GM19023 (cell line): ENCODE results near the gene DACH1.

ENCODE experiments used
- ATAC-seq: cut with Tn5 transposase; IDR thresholded peaks from one replicate; pipeline ENCODE4 v1.9.1; 2021; ENCODE audit warnings: mild to moderate bottlenecking, moderate library complexity; ENCODE audit not compliant: unreplicated experiment

The DACH1 gene

DNA sequence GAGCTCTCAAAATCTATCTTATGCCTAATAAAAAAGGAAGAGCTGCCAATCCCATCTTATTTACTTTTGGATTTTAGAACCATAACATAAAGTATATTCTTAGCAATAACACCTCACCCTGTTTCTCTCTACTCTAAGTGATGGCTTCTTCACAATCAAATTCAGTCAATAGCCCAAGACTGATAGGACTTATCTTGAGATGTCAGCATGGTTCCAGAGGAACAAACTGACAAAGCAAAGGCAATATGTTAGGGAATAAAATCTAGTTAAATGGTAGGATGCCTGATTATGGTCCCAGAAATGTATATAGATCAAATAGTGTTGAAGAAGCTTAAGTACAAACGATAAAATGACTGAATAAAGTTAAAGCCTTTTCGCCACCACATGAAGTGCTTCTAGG lies 36.3 kb downstream of the DACH1 start:
- no peak for ATAC-seq

DNA sequence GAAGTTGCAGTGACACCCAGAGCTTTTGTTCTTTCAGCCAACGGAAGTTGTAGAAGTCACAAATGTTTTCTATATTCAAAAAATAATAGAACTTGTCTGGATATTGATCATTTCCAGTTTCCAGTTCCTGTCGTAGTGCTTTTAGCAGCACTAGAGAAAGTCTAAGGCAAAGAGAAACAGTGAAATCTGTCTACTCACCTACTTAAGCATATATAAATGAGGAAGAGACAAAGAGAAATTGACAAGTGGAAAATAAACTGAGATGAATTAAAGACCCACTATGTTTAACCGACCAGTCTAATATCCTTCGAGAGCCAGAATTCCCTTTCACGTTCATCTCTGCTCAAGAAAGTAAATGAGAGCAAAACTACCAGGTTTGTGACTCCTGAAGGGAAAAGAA lies 36.7 kb downstream of the DACH1 start:
- ATAC-seq, result no peak

DNA sequence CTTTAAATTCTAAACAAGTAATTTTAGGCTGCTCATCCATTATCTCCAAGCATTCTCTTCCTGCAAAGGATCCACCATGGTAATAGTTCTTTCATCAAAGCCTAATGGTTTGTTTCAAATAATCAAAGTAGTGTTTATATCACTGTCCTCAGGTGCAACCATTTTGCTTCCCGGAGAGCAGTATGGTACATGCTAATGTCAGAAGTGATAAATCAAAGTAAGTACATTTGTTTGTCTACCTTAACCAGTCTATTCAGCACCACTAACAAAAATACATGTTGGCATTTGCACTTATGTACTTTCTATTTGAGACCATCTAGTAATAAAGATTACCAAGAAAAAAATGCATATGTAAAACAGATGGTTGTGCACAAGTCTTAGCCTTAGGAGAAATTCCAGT lies 37.5 kb downstream of the DACH1 start:
- no peak for ATAC-seq

DNA sequence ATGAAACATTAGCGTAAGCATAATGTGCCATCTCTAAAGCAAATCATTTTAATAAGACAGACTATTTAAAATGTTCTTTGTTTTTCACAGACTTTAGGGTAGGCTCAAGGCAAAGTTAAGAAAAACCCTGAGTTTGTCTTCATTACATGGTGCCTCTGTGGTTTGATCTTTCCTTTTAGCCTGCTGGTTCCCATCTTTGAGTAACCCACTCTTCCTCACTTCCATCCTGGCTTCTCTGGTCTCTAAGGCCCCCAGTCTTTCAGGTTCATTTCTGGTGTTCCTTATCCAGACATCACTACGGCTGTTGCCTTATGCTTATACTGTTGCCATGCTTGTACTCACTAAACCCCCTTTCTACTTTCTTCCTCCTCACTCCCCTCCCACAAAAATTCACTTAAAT lies 38.4 kb downstream of the DACH1 start:
- no peak for ATAC-seq

DNA sequence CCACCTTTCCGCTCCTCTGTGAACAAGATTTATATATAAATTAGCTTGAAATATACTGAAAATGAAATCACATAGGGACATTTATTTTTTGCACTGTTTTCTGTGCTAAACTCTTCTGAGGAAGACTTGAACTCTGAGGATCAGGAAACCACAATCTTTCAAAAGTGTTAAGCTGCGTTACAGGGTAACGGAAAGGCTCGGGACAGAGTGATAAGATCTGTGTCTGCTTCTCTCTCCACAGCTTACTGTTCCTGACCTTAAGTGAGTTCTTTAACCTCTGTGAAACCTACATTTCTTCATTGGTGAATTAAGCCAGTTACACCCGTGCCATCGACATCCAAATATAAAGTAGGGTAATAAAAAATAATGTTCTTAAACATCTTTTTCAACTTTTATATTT lies 38.9 kb downstream of the DACH1 start:
- no peak for ATAC-seq

DNA sequence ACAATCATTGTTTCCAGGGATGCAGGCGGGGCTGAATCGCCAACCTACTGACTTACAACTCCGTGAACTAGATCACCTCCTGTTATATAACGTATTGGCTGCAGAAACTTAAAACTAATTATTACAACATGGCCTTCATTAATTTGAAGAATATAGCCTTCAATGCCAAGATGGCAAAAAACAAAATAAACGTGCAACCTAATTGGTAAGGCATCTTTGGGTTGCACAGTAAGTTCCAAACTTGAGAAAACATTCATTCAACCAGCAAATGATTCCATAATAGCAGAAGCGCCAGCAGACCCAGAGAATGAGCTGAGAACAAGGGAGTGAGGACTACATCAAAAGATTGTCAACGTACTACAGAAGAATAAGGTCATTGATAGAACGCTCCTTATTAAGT lies 39.8 kb downstream of the DACH1 start:
- no peak for ATAC-seq

DNA sequence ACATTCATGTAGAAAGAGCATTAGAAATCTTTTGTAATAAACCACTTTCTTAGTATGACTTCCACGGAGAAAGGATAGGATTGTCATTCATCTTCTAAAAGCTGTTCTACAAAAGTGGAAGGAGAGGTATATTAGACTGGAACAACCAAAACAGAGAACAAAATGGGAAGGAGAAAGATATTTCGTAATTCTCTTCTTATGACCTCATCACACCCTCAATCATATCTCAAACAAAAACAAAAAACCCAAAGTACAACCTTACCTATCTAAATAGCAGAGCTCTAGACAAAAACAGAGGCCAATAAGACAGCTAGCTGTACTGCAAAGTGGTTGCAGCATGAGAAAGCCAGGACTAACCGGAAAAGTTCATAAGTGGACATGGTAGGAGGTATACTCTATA lies 46.3 kb downstream of the DACH1 start:
- no peak for ATAC-seq

DNA sequence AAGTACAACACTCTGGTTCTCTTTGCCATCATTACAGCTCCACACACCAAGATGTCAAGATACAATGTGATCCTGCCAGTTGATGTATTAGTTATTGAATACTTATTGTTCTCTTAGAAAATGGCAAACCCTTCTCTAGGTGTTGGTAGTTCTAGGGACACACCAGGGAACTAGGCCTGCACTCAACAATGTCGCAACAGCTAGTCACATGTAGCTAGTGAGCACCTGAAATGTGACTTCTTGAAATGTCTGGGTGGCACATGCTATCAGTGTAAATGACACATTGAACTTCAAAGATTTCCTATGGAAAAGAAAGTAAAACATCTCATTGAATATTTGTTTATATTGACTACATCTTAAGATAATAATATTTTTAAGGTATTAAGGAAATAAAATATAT lies 49.7 kb downstream of the DACH1 start:
- ATAC-seq, result no peak

DNA sequence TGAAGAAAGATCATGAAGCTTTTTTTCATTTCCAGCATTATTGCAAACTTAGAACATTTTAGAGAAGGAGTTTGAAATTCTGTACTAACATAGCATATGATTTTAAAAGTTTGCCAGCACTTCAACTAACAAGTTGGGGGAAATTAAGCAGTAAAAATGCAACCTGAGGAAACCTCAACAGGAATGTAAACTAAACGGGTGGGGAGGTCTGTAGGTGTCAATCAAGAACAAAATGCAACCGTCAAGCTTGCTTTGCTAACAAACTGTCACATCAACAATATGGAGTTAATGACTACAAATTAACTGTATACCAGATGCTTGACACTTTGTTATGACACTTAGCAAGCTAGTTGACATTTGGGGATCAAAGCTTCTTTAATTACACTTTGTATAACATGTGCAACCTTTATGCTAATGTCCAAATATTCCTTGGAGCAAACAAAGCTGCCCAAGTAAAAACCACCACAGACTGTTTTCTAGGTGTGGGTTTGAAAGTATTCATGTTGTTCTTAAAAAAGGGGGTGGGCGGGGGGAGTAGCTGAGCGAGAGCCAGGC lies 52.1 kb downstream of the DACH1 start:
- no peak for ATAC-seq

DNA sequence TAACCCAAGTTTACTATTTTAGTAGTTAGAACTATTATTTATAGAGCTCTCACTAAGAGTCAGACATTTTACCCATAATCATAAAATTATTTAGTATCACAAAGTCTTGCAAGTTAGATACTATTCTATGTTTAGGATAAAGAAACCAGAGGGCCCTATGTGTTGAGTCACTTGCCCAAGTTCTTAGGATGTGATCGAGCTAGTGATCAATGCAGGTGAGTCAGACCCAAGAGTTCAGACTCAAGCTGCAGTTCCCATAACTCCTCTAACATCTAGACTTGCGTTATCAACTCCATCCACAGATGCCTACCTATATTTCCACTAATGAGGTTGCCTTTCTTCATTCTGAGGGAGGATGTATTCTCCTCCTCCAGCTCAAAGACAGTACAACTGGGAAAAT lies 53.8 kb downstream of the DACH1 start:
- no peak for ATAC-seq

DNA sequence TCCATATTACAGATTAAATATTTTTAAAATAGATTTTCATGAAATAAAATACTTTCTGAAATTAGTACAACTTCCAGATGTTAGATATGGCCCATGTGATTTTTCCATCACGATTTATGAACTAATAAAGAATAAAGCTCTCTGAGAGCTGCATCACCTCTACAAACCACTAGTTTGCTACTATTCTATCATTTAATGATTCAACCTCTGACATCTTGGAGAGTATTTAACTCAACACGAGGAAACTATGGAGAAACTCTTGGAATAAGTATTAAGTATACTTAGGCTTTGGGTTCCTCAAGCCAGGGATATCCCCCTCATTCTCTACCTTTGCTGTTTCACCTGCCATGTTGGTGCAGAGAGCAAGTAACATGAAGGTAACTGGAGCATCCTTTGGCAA lies 55.7 kb downstream of the DACH1 start:
- ATAC-seq, result no peak

DNA sequence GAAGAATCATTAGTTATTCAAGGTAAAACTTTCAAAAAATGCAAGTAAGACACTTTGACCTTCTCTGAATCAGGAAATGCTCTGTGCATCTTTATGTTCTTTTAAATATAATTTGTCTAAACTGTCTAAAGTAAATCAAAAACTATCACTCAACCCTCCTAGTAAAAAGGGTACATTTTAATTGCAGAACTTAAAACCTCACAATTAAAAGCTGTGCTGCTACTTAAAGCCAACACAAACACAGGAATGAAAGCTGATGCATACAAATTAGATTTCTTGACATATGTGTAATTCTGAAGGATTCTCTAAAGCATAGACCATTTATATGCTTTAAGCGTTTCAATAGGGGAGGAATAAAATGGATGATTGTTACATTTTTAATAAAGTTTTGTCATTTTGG lies 58.3 kb downstream of the DACH1 start:
- ATAC-seq, result no peak

DNA sequence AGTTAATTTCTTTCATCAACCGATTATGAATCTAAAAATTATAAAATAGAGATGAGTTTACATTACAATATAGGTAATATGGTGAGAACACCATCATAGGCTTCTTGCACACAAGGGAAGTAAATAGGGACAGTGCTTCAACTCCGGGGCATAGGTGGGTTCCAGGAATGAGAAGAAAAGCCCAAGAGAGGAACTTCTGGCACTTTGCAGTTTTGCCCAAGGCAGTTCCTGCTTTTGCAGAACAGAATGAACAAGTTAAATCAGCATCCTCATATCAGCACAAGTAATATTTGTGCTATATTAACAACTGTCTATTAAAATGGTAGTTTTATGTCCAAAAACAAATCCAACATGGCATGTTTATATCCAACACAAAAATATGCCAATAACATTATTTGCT lies 60.1 kb downstream of the DACH1 start:
- no peak for ATAC-seq

DNA sequence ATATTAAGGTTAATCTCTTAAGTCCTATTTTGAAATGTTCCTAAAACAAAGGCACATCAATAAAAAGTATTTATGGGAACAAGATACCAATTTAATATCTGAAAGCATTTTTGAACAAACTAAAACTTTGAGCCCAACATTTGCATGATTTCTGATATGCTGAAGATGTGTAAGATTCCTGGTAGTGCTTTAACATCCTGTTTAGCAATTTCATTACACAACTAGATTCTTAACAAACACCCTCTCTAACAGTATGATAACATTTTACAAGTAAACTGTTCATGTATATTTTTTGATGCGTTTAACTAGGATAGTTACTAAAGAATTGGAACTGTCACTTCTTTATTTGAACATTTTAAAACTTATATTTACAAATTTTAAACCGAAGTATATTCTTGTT lies 63.9 kb downstream of the DACH1 start:
- no peak for ATAC-seq

DNA sequence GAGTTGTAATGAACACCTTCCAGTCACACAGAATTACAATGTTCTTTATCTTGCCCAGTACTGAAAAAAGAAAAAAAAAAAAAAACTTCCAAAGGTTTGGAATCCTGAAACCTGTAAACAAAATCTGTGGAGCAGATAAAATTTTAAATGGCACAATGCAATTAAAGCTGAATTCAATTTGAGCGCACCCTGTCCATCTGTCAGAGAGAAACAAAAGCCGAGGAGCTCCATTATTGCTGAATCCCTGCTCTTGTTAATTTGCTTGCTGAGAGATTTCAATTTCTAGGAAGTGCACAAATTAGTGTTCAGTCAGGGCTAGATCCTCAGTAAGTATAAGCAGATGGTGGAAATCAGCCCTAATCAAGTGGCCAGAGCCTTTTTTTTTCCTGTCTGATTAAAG lies 65.2 kb downstream of the DACH1 start:
- ATAC-seq, result no peak

DNA sequence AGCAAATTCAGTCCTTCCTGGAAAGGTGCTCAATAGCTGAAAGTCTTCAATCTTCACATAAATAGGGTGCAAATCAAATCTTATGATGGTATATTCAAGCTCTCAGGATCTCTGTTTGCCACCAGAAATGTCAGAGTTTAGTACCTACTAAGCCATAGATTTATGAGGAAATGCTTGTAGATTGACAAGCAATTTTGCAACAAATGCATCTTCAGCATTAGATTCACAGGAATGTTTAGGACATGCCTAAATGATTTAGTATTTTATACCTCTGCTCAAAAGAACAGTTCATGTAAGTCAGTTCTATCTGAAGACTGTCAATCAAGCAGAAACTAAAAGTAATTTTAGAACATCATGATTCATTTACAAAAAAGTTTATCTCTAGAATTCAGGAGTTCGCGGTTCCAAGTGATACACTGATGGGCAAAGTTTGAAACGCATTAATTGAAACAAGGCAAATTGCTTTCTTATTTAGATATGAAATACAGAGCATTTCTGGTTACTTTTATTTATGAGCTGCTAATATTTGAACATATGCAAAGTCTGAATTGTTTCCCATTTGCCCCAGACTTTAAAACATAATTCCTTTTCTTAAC lies 65.7 kb downstream of the DACH1 start:
- no peak for ATAC-seq

DNA sequence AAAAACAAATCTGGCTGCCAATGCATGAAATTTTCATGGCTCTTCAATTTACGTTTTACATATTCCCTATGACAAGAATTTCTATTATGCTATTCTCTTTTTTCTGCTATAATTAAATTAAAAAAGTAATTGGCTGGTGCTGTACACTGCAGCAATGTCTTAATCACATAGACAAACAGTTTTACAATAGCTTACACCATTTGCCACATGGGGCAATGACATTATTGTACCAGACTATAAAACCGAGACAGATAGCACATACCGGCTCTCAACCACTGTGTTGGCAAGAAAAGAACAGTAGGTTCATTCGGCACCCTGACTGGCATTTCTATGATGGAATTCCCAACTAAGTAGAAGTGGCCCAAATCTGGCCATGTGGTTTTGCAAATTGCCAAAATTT lies 67.7 kb downstream of the DACH1 start:
- no peak for ATAC-seq

DNA sequence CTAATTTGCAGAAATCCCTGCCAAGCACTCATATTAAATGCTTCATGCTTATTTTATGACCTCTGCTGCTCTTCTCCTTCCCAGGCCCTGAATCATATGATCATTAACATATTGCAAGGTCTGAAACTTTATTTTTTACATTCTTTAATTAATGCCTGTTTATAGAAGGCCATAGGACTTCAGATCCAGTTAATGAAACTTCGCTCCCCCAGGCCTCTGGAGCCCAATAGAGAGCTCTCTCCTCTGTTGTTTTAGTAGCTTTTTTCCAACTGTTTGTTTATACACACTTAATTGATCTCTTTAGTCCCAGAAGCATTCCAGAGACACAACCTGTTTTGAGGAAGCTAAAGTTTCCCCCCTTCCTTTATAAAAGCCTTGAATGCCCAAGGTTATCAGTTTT lies 68.3 kb downstream of the DACH1 start:
- no peak for ATAC-seq

DNA sequence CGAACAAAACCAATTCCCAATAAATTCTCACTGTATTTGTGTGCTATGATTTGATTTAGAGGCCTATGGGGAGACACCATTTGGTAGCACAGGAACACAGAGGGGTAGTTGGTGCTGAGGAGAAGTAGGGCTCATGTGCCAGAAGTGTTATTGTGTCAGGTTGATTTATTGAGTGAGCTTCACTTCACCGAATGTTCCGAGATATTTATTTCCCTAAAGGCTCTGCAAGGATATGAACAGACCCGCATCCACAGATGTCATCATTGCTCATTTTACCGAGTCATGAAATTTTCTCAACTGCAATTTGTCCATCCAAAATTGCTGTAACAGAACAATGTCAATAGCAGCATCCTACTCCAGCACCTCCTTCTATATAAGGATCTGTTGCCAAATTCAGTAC lies 69.5 kb downstream of the DACH1 start:
- no peak for ATAC-seq

DNA sequence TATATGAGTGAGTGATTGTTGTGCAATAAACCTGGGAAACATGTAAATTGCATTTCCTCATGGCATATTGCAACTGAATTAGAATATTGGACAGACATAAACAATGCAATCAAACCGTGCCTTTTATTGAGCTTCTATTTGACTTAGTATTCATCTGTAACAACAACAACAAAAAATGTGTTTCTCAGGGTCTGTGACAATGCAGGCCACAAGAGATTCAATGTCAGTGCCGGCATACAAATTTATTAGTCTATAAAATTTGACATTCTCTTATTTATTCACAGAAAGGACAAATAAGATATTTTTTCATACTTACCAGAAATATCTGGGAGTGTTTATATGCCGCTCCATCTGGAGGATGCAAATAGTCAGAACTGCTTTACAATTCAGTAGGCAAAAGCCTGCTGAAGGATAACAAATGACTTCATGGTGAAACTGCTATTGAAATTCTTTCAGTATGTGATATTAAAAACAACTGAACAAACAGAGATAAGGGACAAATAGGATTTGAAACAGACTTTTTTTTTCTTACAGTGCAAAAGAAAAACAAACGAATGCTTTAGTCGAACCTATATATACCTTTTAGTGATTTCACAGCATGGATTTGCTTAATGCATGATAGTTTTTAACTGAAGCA lies 77.2 kb downstream of the DACH1 start:
- no peak for ATAC-seq

DNA sequence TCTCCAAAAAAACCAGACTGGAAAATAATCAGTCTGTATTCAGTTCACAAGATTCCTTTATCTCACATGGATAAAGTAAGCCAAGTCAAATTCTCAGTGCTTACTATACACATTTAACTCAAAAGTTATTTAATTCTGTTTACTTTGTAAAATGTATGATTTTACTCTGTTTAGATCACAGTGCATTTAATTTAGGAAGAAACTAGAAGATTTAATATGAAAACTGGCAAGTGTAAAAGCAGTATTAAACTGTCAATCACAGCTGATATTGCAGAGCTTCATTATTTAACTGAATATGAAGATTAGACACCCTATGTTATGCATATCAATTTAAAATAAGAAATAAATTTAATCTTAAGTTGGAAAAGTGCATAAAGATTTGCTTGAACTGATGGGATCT lies 78.0 kb downstream of the DACH1 start:
- ATAC-seq, result no peak

DNA sequence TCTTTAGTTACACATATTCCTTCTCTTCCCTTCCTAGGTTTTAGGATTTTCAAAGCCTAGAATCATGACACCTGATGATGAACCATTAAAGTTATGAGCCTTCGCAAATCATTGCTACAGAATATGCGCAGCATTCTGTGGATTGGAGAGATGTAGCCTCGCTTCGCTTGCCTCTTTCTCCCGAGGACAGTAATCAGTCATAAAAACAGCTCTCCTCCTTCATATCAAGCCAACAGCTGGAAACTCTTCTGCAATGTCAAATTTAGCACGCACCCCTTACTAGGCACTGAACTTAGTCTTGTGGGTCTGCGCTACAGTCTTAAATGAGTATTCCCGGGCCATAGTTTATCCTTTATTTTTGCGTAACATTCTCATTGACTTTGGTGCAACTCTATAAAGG lies 79.6 kb downstream of the DACH1 start:
- ATAC-seq, result no peak

DNA sequence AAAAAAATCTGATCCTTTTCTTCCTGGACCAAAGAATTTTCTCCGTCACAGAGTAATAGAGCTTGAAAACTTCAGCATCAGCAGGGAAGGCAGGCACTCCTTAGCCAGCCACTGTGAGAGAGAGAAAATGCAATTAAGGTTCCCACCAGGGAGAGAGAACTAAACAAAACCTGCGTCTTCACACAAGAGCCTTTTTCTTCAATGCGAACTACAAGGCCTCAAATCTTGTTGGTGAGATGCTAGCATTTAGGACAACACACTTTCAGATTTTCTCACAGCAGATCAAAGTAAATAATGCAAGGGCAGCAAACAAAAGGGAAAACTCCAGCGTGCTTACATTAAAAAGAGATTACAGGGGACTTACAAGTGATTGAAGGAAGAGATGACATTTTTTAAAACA lies 80.1 kb downstream of the DACH1 start:
- ATAC-seq, result no peak
